Superior temporal gyrus (tissue), 1 donor: Measurements from ENCODE around the gene FZD2.

ENCODE experiments used
- DNase-seq: peaks from one replicate; pipeline ENCODE4 v3.0.0-alpha.2; 2016; ENCODE audit errors: extremely low spot score

Gene FZD2

GRCh38 chr17:44607836-44608690 is 50.8 kb downstream of the FZD2 start:
- DNase-seq, result no peak

GRCh38 chr17:44608727-44609435 is 51.6 kb downstream of the FZD2 start:
- no peak for DNase-seq

- no peak for DNase-seq
Observed at GRCh38 chr17:44610331-44610730, 53.0 kb downstream of the FZD2 start.
